GM21737 (cell line): ENCODE measurements around the gene EZR.

Experiments used
- ATAC-seq: cut with Tn5 transposase; IDR thresholded peaks from one replicate; pipeline ENCODE4 v1.9.1; 2021; ENCODE audit warnings: mild to moderate bottlenecking, moderate library complexity; ENCODE audit not compliant: unreplicated experiment

EZR gene

GRCh38 chr6:158780246-158780884 lies 38.8 kb downstream of the EZR start:
- ATAC-seq, result no peak

- ATAC-seq, result no peak
Measured at GRCh38 chr6:158778005-158778527, 41.1 kb downstream of the EZR start.

- ATAC-seq, result no peak
Measured at GRCh38 chr6:158777510-158777909, 41.7 kb downstream of the EZR start.

GRCh38 chr6:158776737-158777136 lies 42.4 kb downstream of the EZR start:
- ATAC-seq, result no peak

GRCh38 chr6:158775832-158776231 lies 43.3 kb downstream of the EZR start:
- ATAC-seq, result no peak

GRCh38 chr6:158774717-158775449 lies 44.3 kb downstream of the EZR start:
- no peak for ATAC-seq

- ATAC-seq, result no peak
Measured at GRCh38 chr6:158773581-158774449, 45.4 kb downstream of the EZR start.

- ATAC-seq, result no peak
Measured at GRCh38 chr6:158772851-158773371, 46.3 kb downstream of the EZR start.

- ATAC-seq, result no peak
Measured at GRCh38 chr6:158772172-158772571, 47.0 kb downstream of the EZR start.

- no peak for ATAC-seq
Measured at GRCh38 chr6:158771399-158772152, 47.6 kb downstream of the EZR start.

- ATAC-seq, result no peak
Measured at GRCh38 chr6:158770533-158771330, 48.4 kb downstream of the EZR start.

- no peak for ATAC-seq
Measured at GRCh38 chr6:158769771-158770432, 49.3 kb downstream of the EZR start.

GRCh38 chr6:158769234-158769770 lies 49.9 kb downstream of the EZR start:
- no peak for ATAC-seq

- no peak for ATAC-seq
Measured at GRCh38 chr6:158768436-158768835, 50.7 kb downstream of the EZR start.

GRCh38 chr6:158767709-158768108 lies 51.5 kb downstream of the EZR start:
- no peak for ATAC-seq

GRCh38 chr6:158766621-158767455 lies 52.3 kb downstream of the EZR start:
- ATAC-seq, result no peak

GRCh38 chr6:158765499-158766068 lies 53.6 kb downstream of the EZR start:
- no peak for ATAC-seq

GRCh38 chr6:158764926-158765325 lies 54.2 kb downstream of the EZR start:
- ATAC-seq, result no peak
